ENCODE data around the gene GPRIN1. TPM values are rescaled to one million over a fixed set of nuclear protein-coding genes. Genes with fewer than 3 reads are reported as not detected.

GPRIN1 gene
- total RNA-seq, 3 donors from 2014 or later = 3.6 to 5.3 (median 4.5) TPM

DNA sequence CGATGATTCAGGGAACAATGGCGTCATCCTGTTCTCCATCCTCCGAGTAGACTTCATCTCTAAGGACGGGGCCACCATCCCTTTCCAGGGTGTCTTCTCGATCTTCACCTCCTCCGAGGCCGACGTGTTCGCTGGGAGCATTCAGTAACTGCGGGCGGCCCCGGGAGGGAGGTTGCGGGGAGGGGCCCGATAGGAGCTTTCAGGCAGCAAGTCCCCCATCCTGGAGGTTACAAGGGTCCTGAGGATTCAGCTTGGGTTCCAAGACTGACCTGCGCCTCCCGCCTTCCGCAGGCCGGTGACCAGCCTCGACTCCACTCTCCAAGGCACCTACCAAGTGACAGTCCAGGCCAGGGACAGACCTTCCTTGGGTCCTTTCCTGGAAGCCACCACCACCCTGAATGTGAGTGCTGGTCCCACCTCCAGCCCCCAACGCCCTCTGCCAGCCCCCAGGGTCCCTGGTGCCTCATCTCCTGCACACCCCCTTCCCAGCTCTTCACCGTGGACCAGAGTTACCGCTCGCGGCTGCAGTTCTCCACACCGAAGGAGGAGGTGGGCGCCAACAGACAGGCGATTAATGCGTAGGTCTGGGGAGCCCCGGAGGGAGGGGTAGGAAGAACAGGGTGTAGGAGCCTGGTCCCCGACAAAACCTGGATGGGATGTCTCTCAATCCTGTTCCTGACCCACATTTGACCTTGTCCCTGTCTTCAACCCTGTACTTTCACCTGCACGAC is 20.8 kb downstream of the GPRIN1 start:
- DNase-seq = no peak
- H3K36me3 Mint-ChIP-seq (ENCODE audit: insufficient read depth) = no peaks in the 10 kb centered on the region
- no peaks in the 10 kb centered on the region for H3K27me3 Mint-ChIP-seq (ENCODE audit: low read depth)
- no peak overlapping the region for H3K4me3 Mint-ChIP-seq
- no peaks in the 10 kb centered on the region for H3K4me1 Mint-ChIP-seq (ENCODE audit: low read depth)
- no peaks in the 10 kb centered on the region for H3K9me3 Mint-ChIP-seq
- no peak for ATAC-seq

DNA sequence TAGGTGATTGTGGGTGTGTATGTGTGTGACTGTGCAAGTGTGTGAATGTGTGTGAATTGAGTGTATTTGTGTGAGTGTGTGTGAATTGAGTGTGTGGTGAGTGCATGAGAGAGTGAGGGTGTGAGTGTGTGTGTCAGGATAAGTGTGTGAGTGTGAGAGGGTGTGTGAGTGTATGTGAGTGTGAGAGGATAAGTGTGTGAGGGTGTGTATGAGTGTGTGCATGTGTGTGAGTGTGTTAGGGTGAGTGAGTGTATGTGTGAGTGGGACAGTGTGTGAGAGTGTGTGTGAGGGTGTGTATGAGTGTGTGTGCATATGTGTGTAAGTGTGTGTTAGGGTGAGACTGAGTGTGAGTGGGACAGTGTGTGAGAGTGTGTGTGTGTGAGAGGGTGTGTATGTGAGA is 21.7 kb downstream of the GPRIN1 start:
- H3K4me3 Mint-ChIP-seq = no peak overlapping the region
- no peaks in the 10 kb centered on the region for H3K27me3 Mint-ChIP-seq (ENCODE audit: low read depth)
- H3K9me3 Mint-ChIP-seq = no peaks in the 10 kb centered on the region
- ATAC-seq (no peak), DNase-seq (no peak)
- H3K4me1 Mint-ChIP-seq (ENCODE audit: low read depth) = no peaks in the 10 kb centered on the region
- no peaks in the 10 kb centered on the region for H3K36me3 Mint-ChIP-seq (ENCODE audit: insufficient read depth)

DNA sequence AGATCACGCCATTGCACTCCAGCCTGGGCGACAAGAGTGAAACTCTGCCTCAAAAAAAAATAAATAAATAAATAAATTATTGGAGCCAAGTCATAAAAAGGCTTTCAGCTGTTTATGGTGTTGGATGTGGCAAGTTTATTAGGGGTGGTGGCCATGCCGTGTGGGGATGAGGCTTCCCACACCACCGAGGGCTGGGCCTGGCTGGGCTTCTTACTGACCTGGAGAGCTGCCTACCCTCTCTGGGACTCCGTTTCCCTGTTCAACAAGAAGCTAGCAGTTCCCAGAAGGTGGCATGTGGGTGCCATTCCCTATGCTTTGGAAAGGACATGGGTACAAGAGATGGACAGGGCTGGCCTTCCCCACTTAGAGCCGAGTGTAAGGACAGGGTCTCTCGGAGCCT is 22.6 kb downstream of the GPRIN1 start:
- Mint-ChIP-seq H3K9me3 (no peaks in the 10 kb centered on the region), H3K36me3 (ENCODE audit: insufficient read depth) (no peaks in the 10 kb centered on the region), H3K4me1 (ENCODE audit: low read depth) (no peaks in the 10 kb centered on the region), H3K27me3 (ENCODE audit: low read depth) (no peaks in the 10 kb centered on the region), H3K4me3 (no peak overlapping the region)
- no peak for ATAC-seq
- no peak for DNase-seq

DNA sequence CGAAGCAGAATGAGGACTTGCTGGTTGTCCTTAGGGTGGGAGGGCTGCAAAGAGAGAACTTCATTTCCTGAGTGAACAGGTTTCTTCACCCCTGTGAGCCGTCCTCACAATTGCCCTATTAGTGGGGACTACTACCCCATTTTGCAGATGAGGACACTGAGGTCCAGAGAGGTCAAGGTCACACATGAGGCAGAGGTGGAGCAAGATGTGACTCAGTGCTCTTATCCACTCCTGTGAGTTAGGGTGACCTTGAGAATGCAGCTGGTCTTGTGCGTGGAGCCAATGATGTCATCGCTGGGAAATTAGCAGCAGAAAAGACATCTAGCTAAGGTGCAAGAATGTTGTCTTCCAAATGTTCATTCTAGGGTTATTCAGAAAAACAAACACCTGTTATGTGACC is 26.9 kb downstream of the GPRIN1 start:
- DNase-seq (no peak), ATAC-seq (no peak)
- no peaks in the 10 kb centered on the region for H3K27me3 Mint-ChIP-seq (ENCODE audit: low read depth)
- no peaks in the 10 kb centered on the region for H3K36me3 Mint-ChIP-seq (ENCODE audit: insufficient read depth)
- no peaks in the 10 kb centered on the region for H3K4me1 Mint-ChIP-seq (ENCODE audit: low read depth)
- H3K9me3 Mint-ChIP-seq = no peaks in the 10 kb centered on the region
- no peak overlapping the region for H3K4me3 Mint-ChIP-seq

DNA sequence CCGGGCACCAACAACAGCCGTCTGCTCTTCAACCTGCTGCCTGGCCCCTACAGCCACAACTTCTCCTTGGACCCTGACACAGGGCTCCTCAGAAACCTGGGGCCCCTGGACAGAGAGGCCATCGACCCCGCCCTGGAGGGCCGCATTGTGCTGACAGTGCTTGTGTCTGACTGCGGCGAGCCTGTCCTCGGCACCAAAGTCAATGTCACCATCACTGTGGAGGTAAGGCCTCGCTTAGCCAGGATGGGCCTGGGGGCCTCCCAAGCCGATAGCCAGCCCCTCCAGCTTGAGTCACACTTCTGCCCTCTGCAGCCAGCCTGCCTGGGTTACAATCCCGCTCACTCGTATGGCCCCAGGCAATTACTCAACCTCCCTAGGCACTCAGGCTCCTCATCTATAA is 28.6 kb downstream of the GPRIN1 start:
- no peak overlapping the region for H3K4me3 Mint-ChIP-seq
- no peak for DNase-seq
- H3K9me3 Mint-ChIP-seq = no peaks in the 10 kb centered on the region
- no peaks in the 10 kb centered on the region for H3K36me3 Mint-ChIP-seq (ENCODE audit: insufficient read depth)
- no peaks in the 10 kb centered on the region for H3K4me1 Mint-ChIP-seq (ENCODE audit: low read depth)
- H3K27me3 Mint-ChIP-seq (ENCODE audit: low read depth) = no peaks in the 10 kb centered on the region
- ATAC-seq = no peak

DNA sequence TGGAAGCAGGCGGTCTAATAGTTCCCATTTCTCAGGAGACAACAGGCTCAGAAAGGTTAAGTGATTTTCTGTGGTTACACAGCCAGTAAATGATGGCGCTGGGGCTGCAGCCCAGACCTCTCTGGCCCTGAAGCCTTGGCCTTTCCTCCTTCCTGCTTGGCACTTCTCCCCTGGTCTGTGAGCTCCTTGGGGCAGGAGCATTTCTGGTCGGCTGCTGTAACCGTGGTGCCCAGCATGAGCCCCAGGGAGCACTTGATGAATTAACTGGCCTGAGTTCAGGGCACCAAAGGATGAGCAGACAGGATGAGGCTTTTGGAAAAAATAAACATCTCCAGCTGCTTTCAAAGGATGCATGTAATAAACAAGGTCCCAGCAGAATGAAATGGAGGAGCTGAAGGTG is 30.6 kb downstream of the GPRIN1 start:
- Mint-ChIP-seq H3K9me3 (no peaks in the 10 kb centered on the region), H3K4me1 (ENCODE audit: low read depth) (no peaks in the 10 kb centered on the region), H3K36me3 (ENCODE audit: insufficient read depth) (no peaks in the 10 kb centered on the region), H3K4me3 (no peak overlapping the region), H3K27me3 (ENCODE audit: low read depth) (no peaks in the 10 kb centered on the region)
- ATAC-seq (no peak), DNase-seq (no peak)

DNA sequence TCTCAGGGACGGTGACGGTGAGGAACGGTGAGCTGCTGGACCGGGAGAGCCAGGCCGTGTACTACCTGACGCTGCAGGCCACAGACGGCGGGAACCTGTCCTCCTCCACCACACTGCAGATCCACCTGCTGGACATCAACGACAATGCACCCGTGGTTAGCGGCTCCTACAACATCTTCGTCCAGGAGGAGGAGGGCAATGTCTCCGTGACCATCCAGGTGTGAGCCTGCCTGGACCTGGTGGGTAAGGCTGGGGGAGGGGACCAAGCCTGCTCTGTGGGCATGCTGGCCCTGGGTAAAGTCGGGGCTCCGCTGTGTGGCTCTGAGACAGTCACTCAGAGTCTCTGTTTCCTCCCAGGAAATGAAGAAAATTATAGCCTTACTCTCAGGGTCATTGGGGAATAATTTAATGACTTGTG is 31.6 kb downstream of the GPRIN1 start:
- ATAC-seq (peak in 1 of 2 donors; percentile 51), DNase-seq (peak; percentile 26)
- H3K4me3 Mint-ChIP-seq = no peak overlapping the region
- H3K27me3 Mint-ChIP-seq (ENCODE audit: low read depth) = no peaks in the 10 kb centered on the region
- peaks cover 3% of the 10 kb centered on the region for H3K4me1 Mint-ChIP-seq (ENCODE audit: low read depth)
- no peaks in the 10 kb centered on the region for H3K36me3 Mint-ChIP-seq (ENCODE audit: insufficient read depth)
- H3K9me3 Mint-ChIP-seq = no peaks in the 10 kb centered on the region

DNA sequence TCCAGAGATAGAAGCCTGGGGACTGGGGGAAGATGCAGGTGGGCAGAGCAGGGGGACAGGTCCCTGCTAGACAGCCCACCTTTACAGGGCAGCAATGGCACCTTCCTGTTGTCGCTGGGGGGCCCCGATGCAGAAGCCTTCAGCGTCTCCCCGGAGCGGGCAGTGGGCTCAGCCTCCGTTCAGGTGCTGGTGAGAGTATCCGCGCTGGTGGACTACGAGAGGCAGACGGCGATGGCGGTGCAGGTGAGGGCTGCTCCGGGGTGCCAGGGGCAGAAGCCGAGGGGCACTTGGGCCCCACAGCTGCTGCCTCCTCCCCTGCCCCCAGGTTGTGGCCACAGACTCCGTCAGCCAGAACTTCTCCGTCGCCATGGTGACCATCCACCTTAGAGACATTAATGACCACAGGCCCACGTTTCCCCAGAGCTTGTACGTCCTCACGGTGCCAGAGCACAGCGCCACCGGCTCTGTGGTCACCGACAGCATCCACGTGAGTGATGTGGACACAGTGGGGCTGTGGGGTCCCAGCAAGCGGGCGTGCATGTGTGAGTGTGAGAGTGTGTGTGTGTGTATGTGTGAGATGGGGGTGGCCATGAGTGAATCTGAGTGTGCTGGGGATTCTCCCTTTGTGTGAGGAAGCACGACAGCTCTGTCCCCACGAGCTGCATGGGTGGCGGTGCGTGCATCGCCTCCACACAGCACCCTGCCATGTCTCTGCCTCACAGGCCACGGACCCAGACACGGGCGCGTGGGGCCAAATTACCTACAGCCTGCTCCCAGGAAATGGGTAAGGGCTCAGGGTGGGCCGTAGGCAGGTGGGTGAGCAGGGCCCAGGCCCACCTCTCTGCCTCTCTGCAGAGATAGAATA is 32.4 kb downstream of the GPRIN1 start:
- H3K4me3 Mint-ChIP-seq = no peak overlapping the region
- no peak for DNase-seq
- ATAC-seq = no peak
- no peaks in the 10 kb centered on the region for H3K36me3 Mint-ChIP-seq (ENCODE audit: insufficient read depth)
- H3K27me3 Mint-ChIP-seq (ENCODE audit: low read depth) = no peaks in the 10 kb centered on the region
- peaks cover 3% of the 10 kb centered on the region for H3K4me1 Mint-ChIP-seq (ENCODE audit: low read depth)
- no peaks in the 10 kb centered on the region for H3K9me3 Mint-ChIP-seq

DNA sequence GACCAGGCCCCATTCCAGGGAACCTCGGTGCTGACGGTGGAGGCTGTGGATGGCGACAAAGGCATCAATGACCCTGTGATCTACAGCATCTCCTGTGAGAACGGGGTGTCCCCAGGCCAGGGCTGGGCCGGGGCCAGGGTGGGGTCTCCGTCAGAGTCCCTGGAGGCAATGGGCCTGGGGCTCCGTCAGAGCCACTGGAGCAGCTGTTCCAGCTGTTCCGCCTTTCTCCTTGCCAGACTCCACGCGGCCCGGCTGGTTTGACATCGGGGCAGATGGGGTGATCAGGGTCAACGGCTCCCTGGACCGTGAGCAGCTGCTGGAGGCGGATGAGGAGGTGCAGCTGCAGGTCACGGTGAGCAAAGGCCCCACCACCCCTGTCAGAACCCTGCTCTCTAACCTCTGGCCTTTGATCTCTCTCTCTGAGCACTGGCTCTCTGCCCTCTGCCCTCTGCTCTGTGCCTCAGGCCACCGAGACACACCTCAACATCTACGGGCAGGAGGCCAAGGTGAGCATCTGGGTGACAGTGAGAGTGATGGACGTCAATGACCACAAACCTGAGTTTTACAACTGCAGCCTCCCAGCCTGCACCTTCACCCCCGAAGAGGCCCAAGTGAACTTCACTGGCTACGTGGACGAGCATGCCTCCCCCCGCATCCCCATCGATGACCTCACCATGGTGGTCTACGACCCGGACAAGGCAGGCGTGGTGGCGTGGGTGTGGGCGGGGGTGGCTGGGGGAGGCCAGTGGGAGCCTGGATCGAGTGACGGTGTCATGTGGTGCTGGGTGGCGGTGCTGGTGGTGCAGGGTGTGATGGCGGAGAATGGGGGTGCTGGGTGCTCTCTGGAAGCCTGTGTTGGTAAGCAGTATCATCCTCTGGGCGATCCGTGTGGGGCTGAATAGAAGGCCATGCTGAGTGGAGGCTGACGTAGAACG is 34.2 kb downstream of the GPRIN1 start:
- ATAC-seq = no peak
- Mint-ChIP-seq H3K4me3 (no peak overlapping the region), H3K36me3 (ENCODE audit: insufficient read depth) (no peaks in the 10 kb centered on the region), H3K27me3 (ENCODE audit: low read depth) (no peaks in the 10 kb centered on the region), H3K9me3 (no peaks in the 10 kb centered on the region), H3K4me1 (ENCODE audit: low read depth) (peaks cover 3% of the 10 kb centered on the region)
- DNase-seq = no peak

DNA sequence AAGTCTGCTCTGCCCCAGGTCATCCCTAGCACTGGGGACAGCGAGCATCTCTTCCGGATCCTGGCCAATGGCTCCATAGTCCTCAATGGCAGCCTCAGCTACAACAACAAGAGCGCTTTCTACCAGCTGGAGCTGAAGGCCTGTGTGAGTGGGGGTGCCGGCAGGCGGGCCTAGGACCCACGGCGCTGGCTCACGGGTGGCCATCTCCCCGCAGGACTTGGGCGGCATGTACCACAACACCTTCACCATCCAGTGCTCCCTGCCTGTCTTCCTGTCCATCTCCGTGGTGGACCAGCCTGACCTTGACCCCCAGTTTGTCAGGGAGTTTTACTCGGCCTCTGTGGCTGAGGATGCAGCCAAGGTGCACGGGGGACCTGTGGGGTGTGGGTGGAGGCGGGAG is 34.9 kb downstream of the GPRIN1 start:
- DNase-seq (no peak), ATAC-seq (no peak)
- Mint-ChIP-seq H3K9me3 (no peaks in the 10 kb centered on the region), H3K4me1 (ENCODE audit: low read depth) (peaks cover 3% of the 10 kb centered on the region), H3K4me3 (no peak overlapping the region), H3K27me3 (ENCODE audit: low read depth) (no peaks in the 10 kb centered on the region), H3K36me3 (ENCODE audit: insufficient read depth) (no peaks in the 10 kb centered on the region)

DNA sequence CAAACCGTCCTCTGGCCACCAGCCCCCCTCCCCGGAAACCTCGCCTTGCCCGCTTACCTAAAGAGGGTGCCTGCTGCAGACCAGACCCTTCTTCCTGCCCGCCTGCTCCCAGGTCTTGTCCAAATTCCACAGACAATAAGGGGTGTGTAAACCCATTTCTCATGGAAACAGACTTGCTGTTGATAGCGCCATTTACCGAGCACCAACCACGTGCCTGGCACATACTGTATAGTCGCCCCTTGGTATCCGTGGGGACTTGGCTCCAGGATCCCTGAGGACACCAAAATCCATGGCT is 35.7 kb downstream of the GPRIN1 start:
- DNase-seq (no peak), ATAC-seq (no peak)
- Mint-ChIP-seq H3K36me3 (ENCODE audit: insufficient read depth) (no peaks in the 10 kb centered on the region), H3K4me1 (ENCODE audit: low read depth) (peaks cover 3% of the 10 kb centered on the region), H3K4me3 (no peak overlapping the region), H3K27me3 (ENCODE audit: low read depth) (no peaks in the 10 kb centered on the region), H3K9me3 (no peaks in the 10 kb centered on the region)

DNA sequence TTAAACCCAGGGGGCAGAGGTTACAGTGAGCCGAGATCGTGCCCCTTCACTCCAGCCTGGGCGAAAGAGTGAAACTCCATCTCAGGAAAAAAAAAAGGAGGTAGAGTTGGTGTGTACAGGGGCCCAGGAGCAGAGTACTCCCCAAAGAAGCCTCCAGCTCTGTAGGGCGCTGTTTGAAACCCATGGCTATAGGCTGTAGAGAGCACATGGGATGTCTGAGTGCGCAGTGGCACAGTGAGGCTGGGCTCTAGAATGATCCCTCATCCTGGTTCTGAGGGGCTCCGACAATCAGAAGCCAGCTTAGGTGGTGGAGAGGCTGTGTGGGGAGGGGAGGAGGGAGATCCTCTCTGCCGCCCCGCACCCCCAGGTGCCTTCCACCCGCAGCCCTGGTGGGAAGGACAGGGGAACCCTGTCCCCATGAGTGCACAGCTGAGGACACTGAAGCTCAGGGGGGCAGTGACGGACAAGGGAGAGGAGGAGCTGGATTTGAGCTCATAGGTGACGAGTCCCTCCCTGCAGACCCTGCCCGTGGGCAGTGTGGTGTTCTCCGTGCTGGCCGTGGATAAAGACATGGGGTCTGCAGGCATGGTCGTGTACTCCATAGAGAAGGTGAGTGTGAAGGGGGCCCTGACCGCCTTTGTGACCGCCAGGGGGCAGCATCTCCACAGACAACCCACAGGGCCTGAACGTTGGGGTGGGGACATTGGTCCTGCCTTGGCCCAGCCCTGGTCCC is 36.2 kb downstream of the GPRIN1 start:
- Mint-ChIP-seq H3K36me3 (ENCODE audit: insufficient read depth) (no peaks in the 10 kb centered on the region), H3K9me3 (no peaks in the 10 kb centered on the region), H3K27me3 (ENCODE audit: low read depth) (no peaks in the 10 kb centered on the region), H3K4me3 (no peak overlapping the region), H3K4me1 (ENCODE audit: low read depth) (peaks cover 3% of the 10 kb centered on the region)
- ATAC-seq = peak; percentile 89 to 92
- DNase-seq = peak; percentile 80

DNA sequence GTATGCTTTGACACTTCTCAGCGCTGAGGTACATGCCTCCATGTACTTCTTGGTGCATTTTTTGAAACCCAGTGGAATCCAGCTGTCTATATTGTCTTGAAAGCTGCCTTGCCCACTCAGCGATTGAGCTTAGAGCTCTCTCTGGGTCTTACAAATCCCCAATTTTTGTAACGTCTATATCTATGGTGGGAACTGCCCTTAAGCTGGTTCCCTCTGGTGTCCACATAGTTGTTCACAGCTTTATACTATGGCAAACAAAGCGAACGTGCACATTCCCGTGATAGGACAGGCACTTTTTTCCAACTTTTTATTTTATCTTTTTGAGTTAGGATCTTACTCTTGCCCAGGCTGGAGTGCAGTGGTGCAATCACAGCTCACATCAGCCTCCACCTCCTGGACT is 39.9 kb downstream of the GPRIN1 start:
- no peak for ATAC-seq
- Mint-ChIP-seq H3K27me3 (ENCODE audit: low read depth) (peaks cover 3% of the 10 kb centered on the region), H3K4me1 (ENCODE audit: low read depth) (peaks cover 3% of the 10 kb centered on the region), H3K4me3 (no peak overlapping the region), H3K36me3 (ENCODE audit: insufficient read depth) (no peaks in the 10 kb centered on the region), H3K9me3 (no peaks in the 10 kb centered on the region)
- no peak for DNase-seq

DNA sequence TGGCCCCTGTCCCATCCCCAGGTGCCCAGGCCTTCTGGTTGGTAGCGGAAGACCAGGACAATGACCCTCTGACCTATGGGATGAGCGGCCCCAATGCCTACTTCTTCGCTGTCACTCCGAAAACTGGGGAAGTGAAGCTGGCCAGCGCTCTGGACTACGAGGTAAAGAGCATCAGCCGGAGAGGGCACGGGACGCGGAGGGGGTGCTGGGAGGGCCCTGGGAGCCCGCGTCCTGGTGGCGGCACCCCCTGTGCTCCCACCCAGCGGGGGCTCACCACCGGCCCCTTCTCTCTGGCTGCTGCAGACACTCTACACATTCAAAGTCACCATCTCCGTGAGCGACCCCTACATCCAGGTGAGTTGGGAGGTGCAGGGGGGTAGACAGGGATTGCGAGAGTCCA is 41.3 kb downstream of the GPRIN1 start:
- Mint-ChIP-seq H3K27me3 (ENCODE audit: low read depth) (peaks cover 3% of the 10 kb centered on the region), H3K4me3 (no peak overlapping the region), H3K4me1 (ENCODE audit: low read depth) (no peaks in the 10 kb centered on the region), H3K36me3 (ENCODE audit: insufficient read depth) (no peaks in the 10 kb centered on the region), H3K9me3 (no peaks in the 10 kb centered on the region)
- DNase-seq = no peak
- ATAC-seq = no peak

Measured in activated T-cell treated with anti-CD3 and anti-CD28 coated beads, Interleukin-2, amount 50 U/mL, for 4 hours (primary cell).